ES-I3 (cell line): ENCODE data around the gene EIF3J.
"Not testable (repeated sequence)": the region's sequence is repeated elsewhere in the genome, so short reads cannot be mapped to it uniquely, and the experiment has no call there.

Experiments
- H3K36me3 ChIP-seq: 2 replicates; pipeline ENCODE4 v1.6.1; 2013; ENCODE audit warnings: mild to moderate bottlenecking, low read length, control low read depth, moderate library complexity; ENCODE audit not compliant: insufficient read depth
- H3K4me1 ChIP-seq: 2 replicates; pipeline ENCODE4 v1.6.1; 2013; ENCODE audit warnings: mild to moderate bottlenecking, control low read depth, low read length; ENCODE audit not compliant: insufficient read depth
- H3K9ac ChIP-seq: 2 replicates; pipeline ENCODE4 v1.6.1; 2013; ENCODE audit warnings: low read depth, mild to moderate bottlenecking, low read length, moderate library complexity
- H3K9me3 ChIP-seq: 2 replicates; pipeline ENCODE4 v1.6.1; 2013; ENCODE audit warnings: mild to moderate bottlenecking, low read length, moderate library complexity; ENCODE audit not compliant: control insufficient read depth, insufficient read depth

EIF3J gene

DNA sequence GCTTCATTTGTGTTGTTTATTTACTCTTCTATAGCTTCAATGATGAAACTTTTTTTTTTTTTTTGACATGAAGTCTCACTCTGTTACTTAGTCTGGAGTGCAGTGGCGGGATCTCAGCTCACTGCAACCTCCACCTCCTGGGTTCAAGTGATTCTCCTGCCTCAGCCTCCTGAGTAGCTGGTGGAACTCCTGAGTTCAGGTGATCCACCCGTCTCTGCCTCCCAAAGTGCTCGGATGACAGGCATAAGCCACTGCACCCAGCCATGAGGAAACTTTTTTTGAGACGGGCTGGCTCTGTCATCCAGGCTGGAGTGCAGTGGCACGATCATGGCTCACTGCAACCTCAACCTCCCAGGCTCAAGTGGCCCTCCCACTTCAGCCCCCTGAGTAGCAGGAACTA lies 4.7 kb upstream of the EIF3J start:
- not testable (repeated sequence) for H3K4me1 ChIP-seq, H3K9ac ChIP-seq, H3K9me3 ChIP-seq, H3K36me3 ChIP-seq

DNA sequence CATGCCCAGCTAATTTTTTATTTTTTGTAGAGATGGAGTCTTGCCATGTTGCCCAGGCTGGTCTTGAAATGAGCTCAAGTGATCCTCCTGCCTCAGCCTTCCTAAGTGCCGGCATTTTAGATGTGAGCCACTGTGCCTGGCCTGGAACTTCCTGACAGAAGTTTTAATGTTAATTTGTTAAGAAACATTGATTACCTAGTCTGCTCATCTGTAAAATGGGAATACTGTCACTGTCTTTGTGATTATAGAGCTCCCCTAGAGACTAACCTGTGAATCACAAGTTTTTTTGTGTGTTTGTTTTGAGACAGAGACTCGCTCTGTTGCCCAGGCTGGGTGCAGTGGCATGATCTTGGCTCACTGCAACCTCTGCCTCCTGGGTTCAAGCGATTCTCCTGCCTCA lies 4.3 kb upstream of the EIF3J start:
- Histone ChIP-seq H3K9me3 (no peaks in the 10 kb centered on the region), H3K9ac (no peak overlapping the region), H3K4me1 (no peaks in the 10 kb centered on the region), H3K36me3 (no peaks in the 10 kb centered on the region)

DNA sequence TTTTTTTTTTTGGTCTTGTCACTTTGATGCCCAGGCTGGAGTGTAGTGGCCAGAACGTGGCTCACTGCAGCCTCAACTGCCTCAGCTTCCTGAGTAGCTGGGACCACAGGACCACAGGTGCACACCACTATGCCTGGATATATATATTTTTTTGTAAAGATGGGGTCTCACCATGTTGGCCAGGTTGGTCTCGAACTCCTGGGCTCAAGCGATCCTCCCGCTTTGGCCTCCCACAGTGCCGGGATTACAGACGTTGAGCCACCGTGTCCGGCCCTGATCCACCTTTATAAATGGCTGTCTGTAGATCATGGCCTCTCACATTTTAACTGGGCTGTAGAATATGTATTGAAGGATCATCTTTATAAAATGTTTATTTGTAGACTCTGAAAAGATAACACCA lies 1.9 kb upstream of the EIF3J start:
- H3K36me3 ChIP-seq: no peaks in the 10 kb centered on the region
- H3K4me1 ChIP-seq: 0 out of 2 replicates have a peak, but pooled peaks cover 3% of the 10 kb centered on the region
- 0 out of 2 replicates have a peak overlapping the region, but pooled peaks have one; percentile 84 for H3K9ac ChIP-seq
- no peaks in the 10 kb centered on the region for H3K9me3 ChIP-seq

DNA sequence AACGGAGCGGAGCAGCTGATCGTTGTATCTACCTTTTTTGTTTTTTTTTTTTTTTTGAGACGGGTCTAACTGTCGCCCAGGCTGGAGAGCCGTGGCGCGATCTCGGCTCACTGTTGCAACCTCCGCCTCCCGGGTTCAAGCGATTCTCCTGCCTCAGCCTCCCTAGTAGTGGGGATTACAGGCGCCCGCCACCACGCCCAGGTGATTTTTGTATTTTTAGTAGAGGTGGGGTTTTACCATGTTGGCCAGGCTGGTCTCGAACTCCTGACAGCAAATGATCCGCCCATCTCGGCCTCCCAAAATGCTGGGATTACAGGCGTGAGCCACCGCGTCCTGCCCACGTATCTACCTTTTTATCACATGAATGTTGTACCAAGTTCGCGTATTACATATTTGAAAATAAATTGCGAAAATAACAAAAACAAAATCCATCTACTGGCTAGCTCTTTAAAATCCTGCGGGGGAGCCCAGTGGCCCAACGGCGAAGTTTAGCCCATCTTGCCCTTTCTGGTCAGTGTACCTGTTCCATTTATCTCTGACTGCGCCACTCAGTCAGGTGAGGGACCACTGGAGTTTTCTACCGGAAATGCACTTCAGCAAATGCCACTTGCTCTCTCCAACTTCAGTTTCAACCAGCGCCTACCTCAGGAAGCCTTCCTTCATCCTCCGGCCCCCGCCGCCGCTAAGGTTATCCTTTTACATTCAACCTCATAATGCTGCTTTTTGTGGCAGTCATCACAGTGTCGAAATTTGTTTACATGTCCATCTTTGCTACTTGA lies 1.2 kb upstream of the EIF3J start:
- H3K36me3 ChIP-seq: no peaks in the 10 kb centered on the region
- 0 out of 2 replicates have a peak, but pooled peaks cover 3% of the 10 kb centered on the region for H3K4me1 ChIP-seq
- no peaks in the 10 kb centered on the region for H3K9me3 ChIP-seq
- H3K9ac ChIP-seq: peak overlapping the region; percentile 84

DNA sequence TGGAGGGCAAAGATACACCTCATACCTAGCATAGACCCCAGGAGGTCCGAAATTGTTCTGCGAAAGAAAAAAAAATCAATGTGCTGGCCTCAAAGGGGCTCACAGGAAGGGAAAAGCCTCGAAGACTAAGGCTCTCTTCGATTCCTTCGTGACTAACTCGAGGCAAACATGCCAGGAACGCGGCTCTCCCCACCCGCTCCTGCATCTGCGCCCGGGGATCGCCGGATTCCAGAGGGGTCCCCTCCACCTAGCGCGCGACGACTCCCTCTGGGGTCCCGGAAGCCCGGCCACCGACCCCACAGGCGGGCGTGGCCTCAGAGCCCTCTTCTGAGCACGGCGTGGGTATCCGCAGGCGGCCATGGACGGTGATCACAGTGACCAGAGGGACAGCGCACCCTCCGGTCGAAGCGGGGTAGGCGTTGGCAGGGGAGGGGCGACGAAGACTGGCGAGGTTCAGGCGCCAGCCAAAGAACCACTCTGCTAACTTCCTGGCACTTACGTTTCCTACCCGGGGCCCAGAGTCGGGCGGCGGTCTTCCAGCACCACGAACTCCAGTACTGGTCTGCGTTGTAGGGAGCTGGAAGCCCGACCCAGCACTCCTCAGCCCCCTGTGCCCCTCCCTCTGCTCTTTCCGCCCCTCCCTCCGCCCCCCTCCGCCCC lies 515 bp upstream of the EIF3J start:
- no peaks in the 10 kb centered on the region for H3K9me3 ChIP-seq
- peaks cover 6% of the 10 kb centered on the region for H3K36me3 ChIP-seq
- peak overlapping the region; percentile 84 for H3K9ac ChIP-seq
- 0 out of 2 replicates have a peak, but pooled peaks cover 3% of the 10 kb centered on the region for H3K4me1 ChIP-seq

DNA sequence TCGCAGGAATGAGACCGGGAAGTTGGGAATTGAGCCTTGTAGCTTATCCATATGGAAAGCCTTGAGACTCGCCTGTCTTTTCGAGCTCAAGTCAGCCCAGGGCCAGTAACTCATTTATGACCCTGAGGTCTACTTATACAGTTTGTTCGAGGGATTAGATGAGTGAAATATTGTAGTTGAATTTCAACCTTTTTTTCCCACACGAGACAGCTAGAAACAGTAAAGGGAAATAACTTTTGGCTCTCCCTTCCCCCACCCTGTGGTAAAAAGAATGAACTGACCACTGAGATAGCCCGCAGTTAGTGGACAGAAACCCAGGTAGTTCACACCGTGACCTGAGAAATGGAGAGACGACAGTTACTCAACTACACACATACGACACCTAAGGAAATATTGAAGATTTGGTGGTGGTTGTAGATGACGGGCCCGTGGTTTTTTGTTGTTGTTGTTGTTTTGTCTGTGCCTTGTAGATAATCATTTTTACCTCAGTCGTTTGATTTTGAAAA lies 841 bp downstream of the EIF3J start:
- Histone ChIP-seq H3K9ac (peak overlapping the region; percentile 96), H3K9me3 (no peaks in the 10 kb centered on the region), H3K36me3 (peaks cover 7% of the 10 kb centered on the region), H3K4me1 (0 out of 2 replicates have a peak, but pooled peaks cover 3% of the 10 kb centered on the region)

DNA sequence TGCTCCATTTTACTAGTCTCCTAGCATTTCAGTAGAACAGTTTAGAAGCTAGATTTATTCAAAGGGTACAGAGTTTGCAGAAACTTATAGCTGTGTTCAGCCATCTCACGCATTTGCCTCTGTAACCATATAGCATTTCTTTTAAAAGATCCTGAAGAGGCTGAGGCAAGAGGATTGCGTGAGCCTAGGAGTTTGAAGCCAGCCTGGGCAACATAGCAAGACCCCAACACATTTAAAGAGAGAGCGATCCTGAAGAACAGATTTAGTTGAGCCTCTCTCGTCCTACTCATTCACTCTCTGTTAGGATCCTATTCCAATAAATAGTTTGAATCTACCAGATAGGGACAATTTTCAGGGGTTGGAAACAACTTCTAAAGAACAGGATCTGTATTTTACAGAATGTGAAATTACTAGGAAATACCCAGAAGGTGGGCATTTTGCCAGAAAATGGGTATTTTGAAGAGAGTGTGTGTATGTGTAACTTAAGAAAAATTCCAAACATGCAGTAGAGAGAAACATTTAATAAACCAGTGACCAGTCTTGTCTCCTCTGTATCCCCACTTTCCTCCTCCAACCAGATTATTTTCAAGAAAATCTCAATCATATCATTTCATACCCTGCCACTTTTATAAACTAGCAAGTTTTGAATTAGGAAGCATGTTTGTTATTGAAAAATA lies 4.5 kb downstream of the EIF3J start:
- Histone ChIP-seq H3K9ac (no peak overlapping the region), H3K9me3 (no peaks in the 10 kb centered on the region), H3K36me3 (peaks cover 7% of the 10 kb centered on the region), H3K4me1 (0 out of 2 replicates have a peak, but pooled peaks cover 3% of the 10 kb centered on the region)

DNA sequence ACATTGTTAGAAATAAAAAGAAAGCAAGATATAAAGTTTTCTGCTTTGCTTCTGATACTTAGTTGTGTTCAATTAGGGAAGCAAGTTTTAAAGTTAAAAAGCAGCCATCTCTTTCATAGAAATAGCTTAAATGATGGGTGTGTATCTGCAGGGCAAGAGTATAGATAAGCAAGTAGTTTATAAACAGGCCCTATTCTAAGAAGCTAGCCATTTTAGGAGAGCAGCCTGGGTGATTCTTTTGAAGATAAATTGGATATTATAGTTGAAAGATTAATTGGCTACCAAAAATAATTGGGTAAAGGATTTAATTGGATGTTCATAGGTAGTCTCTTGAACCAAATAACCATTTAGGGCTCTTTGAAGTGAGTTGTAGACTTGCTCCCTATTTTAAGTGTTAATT lies 5.6 kb downstream of the EIF3J start:
- H3K36me3 ChIP-seq: peaks cover 7% of the 10 kb centered on the region
- H3K4me1 ChIP-seq: 0 out of 2 replicates have a peak, but pooled peaks cover 3% of the 10 kb centered on the region

DNA sequence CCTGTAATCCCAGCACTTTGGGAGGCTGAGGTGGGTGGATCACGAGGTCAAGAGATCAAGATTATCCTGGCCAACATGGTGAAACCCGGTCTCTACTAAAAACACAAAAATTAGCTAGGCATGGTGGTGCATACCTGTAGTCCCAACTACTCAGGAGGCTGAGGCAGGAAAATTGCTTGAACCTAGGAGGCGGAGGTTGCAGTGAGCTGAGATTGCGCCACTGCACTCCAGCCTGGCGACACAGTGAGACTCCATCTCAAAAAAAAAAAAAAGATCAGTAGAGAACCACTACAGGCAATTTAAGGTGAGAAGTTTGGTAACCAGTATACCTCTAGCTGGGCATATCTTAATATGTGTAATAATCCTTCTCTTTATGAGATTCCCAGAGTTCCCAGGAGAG lies 7.8 kb downstream of the EIF3J start:
- not testable (repeated sequence) for H3K9ac ChIP-seq, H3K36me3 ChIP-seq, H3K9me3 ChIP-seq, H3K4me1 ChIP-seq

More for the DNA sequence above, 5.6 kb downstream of the EIF3J start:
- no peak overlapping the region for H3K9ac ChIP-seq
- no peaks in the 10 kb centered on the region for H3K9me3 ChIP-seq

DNA sequence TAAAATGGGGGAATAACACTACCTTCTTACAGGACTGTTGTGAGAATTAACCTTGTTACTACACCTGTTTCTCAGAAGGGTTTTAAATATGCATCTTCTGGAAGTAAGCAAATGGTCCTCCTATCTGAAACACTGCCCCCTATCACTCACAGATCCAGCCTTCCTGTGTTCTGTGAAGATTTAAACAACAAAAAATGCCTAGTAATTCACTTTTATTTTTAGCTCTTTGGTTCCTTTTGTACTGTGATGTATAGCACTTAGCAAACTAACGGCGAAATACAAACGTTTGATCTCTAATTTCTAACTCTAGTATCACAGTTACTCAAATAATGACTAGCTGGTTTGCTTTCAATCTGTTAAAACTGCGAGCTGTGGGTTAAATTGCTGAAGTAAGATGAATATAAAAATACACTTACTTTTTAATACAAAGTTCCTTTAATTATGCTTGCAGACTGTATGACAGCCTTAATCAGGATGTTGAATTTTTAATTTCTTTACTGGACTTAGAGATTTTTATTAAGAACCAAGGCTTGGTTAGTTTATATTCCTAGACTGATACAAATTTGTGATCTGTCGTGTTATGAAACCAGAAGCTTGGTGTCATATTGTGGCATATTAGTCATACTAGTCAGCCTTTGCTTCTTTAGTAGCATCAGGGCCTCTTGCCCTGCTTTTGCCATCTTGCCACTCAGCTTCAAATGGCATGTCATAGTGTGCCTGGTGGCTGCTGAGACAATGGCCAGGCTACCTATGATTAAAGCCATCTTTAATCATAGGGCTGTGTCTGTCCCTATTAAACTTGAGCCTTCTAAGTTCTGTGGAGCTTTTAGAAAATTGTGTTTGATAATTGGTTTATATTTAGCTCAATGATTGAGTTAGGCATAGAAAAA lies 9.2 kb downstream of the EIF3J start:
- H3K36me3 ChIP-seq: peaks cover 7% of the 10 kb centered on the region
- H3K4me1 ChIP-seq: no peaks in the 10 kb centered on the region
- no peaks in the 10 kb centered on the region for H3K9me3 ChIP-seq
- no peak overlapping the region for H3K9ac ChIP-seq

DNA sequence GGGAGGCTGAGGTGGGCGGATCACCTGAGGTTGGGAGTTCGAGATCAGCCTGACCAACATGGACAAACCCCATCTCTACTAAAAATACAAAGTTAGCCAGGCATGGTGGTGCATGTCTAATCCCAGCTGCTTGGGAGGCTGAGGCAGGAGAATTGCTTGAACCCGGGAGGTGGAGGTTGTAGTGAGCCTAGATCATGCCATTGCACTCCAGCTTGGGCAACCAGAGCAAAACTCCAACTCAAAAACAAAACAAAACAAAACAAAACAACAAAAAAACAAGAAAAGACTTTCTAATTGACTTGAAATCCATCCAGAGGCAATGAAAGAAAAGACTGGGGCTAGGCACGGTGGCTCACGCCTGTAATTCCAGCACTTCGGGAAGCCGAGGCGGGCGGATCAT lies 12.2 kb downstream of the EIF3J start:
- not testable (repeated sequence) for H3K9ac ChIP-seq, H3K9me3 ChIP-seq, H3K4me1 ChIP-seq, H3K36me3 ChIP-seq

DNA sequence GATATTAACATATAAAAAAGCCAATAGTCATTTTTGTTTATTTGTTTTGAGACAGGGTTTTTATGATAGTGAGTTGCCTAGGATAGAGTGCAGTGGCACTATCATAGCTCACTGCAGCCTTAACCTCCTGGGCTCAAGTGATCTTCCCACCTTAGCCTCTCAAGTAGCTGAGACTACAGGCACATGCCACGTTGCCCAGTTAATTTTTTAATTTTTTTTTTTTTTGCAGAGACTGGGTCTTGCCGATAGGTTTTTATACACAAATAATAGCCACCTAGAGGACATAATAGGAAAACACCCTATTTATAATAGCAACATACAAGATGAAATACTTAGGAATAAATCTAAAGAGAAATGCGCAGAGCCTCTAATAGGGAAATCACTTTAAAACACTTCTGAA lies 13.3 kb downstream of the EIF3J start:
- no peak overlapping the region for H3K9ac ChIP-seq
- H3K4me1 ChIP-seq: no peaks in the 10 kb centered on the region
- peaks cover 12% of the 10 kb centered on the region for H3K36me3 ChIP-seq
- no peaks in the 10 kb centered on the region for H3K9me3 ChIP-seq

DNA sequence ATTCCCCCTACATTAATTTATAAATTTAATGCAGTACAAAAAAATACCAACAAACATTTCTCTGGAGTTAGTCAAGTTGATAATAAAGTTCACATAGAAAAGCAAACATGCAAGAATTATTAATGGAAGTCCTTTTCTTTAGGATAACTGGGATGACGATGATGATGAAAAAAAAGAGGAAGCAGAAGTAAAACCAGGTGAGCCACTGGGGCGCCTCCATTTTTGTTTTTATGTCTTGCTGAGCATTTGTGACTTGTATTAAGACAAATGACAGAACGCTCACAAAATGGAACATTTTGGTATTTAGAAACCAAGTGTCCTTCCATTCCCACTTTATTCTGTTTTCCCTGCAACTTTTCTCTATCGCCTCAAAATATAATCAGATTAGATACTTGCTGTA lies 13.8 kb downstream of the EIF3J start:
- Histone ChIP-seq H3K9me3 (no peaks in the 10 kb centered on the region), H3K36me3 (peaks cover 17% of the 10 kb centered on the region)

More for the DNA sequence above, 13.8 kb downstream of the EIF3J start:
- H3K9ac ChIP-seq: no peak overlapping the region
- H3K4me1 ChIP-seq: no peaks in the 10 kb centered on the region
